HepG2 (cell line): ENCODE results near the gene BORCS5. TPM values are rescaled to one million over a fixed set of nuclear protein-coding genes. Genes with fewer than 3 reads are reported as not detected.

ENCODE experiments used
- ATF7-NPFF ChIP-seq: sonication (generic); formaldehyde crosslinking; IDR thresholded peaks from 2 replicates; pipeline ENCODE4 v1.8.1; 2023; ENCODE audit warnings: mild to moderate bottlenecking, low read depth, missing genetic modification reagents, moderate library complexity
- CBFB ChIP-seq: sonication (generic); formaldehyde crosslinking; IDR thresholded peaks from 2 replicates; pipeline ENCODE4 v1.4.0; 2020; ENCODE audit warnings: missing genetic modification reagents
- GABPB1 ChIP-seq: IDR thresholded peaks from 2 replicates; pipeline ENCODE4 v1.6.1; 2016; ENCODE audit warnings: mild to moderate bottlenecking, missing genetic modification reagents, moderate library complexity, missing compliant biosample characterization
- MAX ChIP-seq: IDR thresholded peaks from 2 replicates; pipeline ENCODE4 v1.6.1; 2012; ENCODE audit warnings: inconsistent platforms
- NAIF1 ChIP-seq: sonication (generic); formaldehyde crosslinking; IDR thresholded peaks from 2 replicates; pipeline ENCODE4 v1.5.0; 2020; ENCODE audit warnings: mild to moderate bottlenecking, missing genetic modification reagents, borderline replicate concordance
- NFAT5 ChIP-seq: sonication (generic); formaldehyde crosslinking; IDR thresholded peaks from 2 replicates; pipeline ENCODE4 v1.4.0; 2020; ENCODE audit warnings: missing genetic modification reagents
- TAF15 ChIP-seq: fragments of 200-400 bp; formaldehyde crosslinking; IDR thresholded peaks from one replicate; pipeline ENCODE4 v1.6.1; 2018; ENCODE audit warnings: mild to moderate bottlenecking, low read depth, low read length; ENCODE audit not compliant: poor library complexity, severe bottlenecking
- ZBTB7B ChIP-seq: sonication (generic); formaldehyde crosslinking; IDR thresholded peaks from 2 replicates; pipeline ENCODE4 v1.4.0; 2020; ENCODE audit warnings: missing genetic modification reagents
- ZFP37 ChIP-seq: sonication (generic); formaldehyde crosslinking; IDR thresholded peaks from 2 replicates; pipeline ENCODE4 v1.4.0; 2020; ENCODE audit warnings: missing genetic modification reagents, borderline replicate concordance
- ZNF333 ChIP-seq: sonication (generic); formaldehyde crosslinking; IDR thresholded peaks from 2 replicates; pipeline ENCODE4 v1.4.0; 2020; ENCODE audit warnings: mild to moderate bottlenecking, missing genetic modification reagents, borderline replicate concordance
- ZNF44 ChIP-seq: sonication (generic); formaldehyde crosslinking; IDR thresholded peaks from 2 replicates; pipeline ENCODE4 v1.5.1; 2020; ENCODE audit warnings: mild to moderate bottlenecking, missing genetic modification reagents
- ZNF609 ChIP-seq: sonication (generic); formaldehyde crosslinking; IDR thresholded peaks from 2 replicates; pipeline ENCODE4 v1.4.0; 2020; ENCODE audit warnings: mild to moderate bottlenecking, missing genetic modification reagents, borderline replicate concordance
- ZNF672 ChIP-seq: sonication (generic); formaldehyde crosslinking; IDR thresholded peaks from 2 replicates; pipeline ENCODE4 v1.8.1; 2022; ENCODE audit warnings: missing genetic modification reagents
- ZNF746 ChIP-seq: sonication (generic); formaldehyde crosslinking; IDR thresholded peaks from 2 replicates; pipeline ENCODE4 v1.8.0; 2022; ENCODE audit warnings: mild to moderate bottlenecking, missing genetic modification reagents
- ZXDC ChIP-seq: sonication (generic); formaldehyde crosslinking; IDR thresholded peaks from 2 replicates; pipeline ENCODE4 v1.5.0; 2020; ENCODE audit warnings: mild to moderate bottlenecking, missing genetic modification reagents
- polyA plus RNA-seq, 8 experiments: library from polyadenylated mRNA; depleted of rRNA in 3 of 8; stranded (reverse) in 7 of 8; unstranded in 1 of 8; fragments of >200 nt; fragmentation: Illumina TruSeq in 4 of 8; extraction: Trizol in 4 of 8; gene quantifications; 2 replicates each; pipeline versions ENCODE4 v1.2.1 to v1.2.3, GENCODE V29; 2011 to 2016; ENCODE audit warnings: low read depth in 4 of 8, missing spikeins in 1 of 8, mixed read lengths in 1 of 8; ENCODE audit not compliant: insufficient read depth in 1 of 8
- total RNA-seq, 5 experiments: library from RNA; depleted of rRNA; stranded (reverse); fragments of >200 nt; fragmentation: Illumina TruSeq; extraction: Trizol; gene quantifications; 2 replicates each; pipeline ENCODE4 v1.2.3, GENCODE V29; 2016; ENCODE audit warnings: low read depth in 1 of 5

BORCS5 gene
- total and polyA plus RNA-seq, 2 of the 13 experiments (the other 11 are each of a cell fraction or from before 2014, with no cell fraction given), result 3.9 to 4.7 TPM

- TF ChIP-seq ZXDC, result no peak
- 0 out of 2 replicates have a peak, but pooled peaks have one; percentile 47 for TF ChIP-seq ZBTB7B (CRISPR knock-in tag)
- peak; percentile 78 for TF ChIP-seq ZNF609 (CRISPR knock-in tag)
- peak; percentile 93 for TF ChIP-seq MAX
- no peak for TF ChIP-seq ATF7-NPFF (CRISPR knock-in tag)
- TF ChIP-seq GABPB1 (CRISPR knock-in tag), result no peak
- no peak for TF ChIP-seq NAIF1 (CRISPR knock-in tag)
- TF ChIP-seq ZNF746 (CRISPR knock-in tag), result no peak; the same call in 1 of the 2 replicates
- TF ChIP-seq ZNF44 (CRISPR knock-in tag), result no peak
- TF ChIP-seq NFAT5, result no peak
- no peak for TF ChIP-seq CBFB
- TF ChIP-seq ZFP37, result no peak; the same call in 1 of the 2 replicates
- TF ChIP-seq ZNF672 (CRISPR knock-in tag), result no peak
- TF ChIP-seq ZNF333 (CRISPR knock-in tag), result no peak
- no peak for TF ChIP-seq TAF15
These were observed 27.9 kb downstream of the BORCS5 start (continued) for GRCh38 chr12:12384571-12385340.
